M059J (cell line): Measurements from ENCODE around the gene ACVRL1. TPM values are rescaled to one million over a fixed set of nuclear protein-coding genes. Genes with fewer than 3 reads are reported as not detected.

Source experiments
- DNase-seq: peaks from one replicate; pipeline ENCODE4 v3.0.0-alpha.2; 2012; ENCODE audit warnings: low read depth
- total RNA-seq: library from RNA; depleted of rRNA; stranded (reverse); fragments of >200 nt; shearing (Covaris generic); gene quantifications from 2 replicates; pipeline ENCODE4 v1.2.3, GENCODE V29; 2014; rRNA removed

Gene ACVRL1
- total RNA-seq, 1 experiment from 2014 or later = 1.2 TPM

DNA sequence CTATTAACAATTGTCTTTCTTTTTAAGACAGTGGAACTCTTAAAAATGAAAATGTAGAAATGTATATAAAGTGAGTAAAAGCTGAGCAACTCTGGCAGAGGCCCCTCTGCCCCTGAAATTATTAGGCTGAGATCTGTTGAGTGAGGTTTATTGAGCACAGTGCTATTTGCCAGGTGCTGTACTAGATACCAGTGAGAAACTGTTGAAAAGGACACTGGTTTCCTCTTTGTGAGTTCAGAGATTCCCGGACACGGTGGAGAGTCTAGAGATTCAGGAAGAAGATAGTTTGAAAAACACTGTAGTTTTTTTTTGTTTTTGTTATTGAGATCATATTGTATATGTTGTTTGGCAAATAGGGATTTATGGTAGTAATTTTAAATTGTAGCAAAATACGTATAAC lies 55.4 kb downstream of the ACVRL1 start:
- DNase-seq = no peak

DNA sequence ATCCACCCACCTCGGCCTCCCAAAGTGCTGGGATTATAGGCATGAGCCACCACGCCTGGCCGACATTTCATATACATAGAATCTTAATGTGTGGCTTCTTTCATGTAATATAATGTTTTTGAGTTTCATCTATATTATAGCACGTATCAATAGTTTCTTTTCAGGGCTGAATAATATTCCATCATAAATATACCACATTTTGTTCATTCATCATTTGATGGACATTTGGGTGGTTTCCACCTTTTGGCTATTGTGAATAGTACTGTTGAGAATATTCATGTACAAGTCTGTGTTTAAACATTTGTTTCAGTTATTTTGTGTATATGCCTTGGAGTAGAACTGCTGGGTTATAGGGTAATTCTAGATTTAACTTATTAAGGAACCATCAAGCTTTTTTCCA lies 56.2 kb downstream of the ACVRL1 start:
- no peak for DNase-seq

DNA sequence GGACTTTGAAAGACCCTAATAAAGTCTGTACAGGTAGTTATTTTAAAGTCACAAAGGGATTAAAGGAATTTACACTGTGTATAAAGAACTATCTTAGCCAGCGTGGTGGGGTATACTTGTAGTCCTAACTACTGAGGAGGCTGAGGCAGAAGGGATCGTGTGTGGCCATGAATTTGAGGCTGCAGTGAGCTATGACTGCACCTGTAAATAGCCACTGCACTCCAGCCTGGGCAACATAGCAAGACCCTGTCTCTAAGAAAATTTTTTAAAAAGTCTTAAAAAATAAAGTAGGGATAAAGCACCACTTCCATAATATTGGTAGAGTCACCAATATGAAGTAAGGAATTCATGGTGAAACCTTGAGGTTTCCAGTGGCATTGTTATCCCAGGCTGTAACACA lies 62.3 kb downstream of the ACVRL1 start:
- DNase-seq = no peak

DNA sequence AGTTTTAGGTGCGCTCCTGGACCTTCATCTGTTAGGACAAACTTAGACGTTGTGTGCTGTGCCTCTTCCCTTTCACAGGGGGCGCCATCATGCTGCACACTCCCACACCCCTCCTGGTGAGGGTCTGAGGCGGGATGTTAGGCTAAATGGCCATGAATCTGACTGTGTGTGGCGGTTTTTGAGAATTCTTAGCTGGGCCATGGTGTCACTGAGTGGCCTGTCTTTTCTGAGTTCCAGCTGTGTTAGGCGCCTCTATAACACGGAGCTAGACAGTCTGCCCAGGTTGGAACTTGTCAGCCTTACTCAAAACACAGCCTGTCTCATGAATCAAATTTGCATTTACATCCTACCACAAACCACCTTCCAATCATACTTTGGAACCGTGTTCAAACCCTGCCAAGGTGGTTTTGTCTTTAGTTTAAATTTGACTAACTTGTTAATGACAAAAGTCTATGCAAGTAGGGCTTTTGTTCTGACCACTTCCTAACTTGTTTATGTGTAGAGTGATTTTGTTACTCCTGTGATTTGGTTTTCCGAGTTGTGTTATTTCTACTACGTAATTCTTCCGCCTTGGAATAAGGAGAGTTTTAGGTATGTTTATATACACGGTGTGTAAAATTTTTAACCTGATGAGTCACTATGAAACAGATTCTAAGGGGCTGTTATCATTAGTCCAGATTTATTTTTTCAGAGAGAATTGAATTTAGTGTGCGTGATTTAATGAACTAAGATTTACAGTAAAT lies 63.8 kb downstream of the ACVRL1 start:
- DNase-seq = peak; percentile 78

DNA sequence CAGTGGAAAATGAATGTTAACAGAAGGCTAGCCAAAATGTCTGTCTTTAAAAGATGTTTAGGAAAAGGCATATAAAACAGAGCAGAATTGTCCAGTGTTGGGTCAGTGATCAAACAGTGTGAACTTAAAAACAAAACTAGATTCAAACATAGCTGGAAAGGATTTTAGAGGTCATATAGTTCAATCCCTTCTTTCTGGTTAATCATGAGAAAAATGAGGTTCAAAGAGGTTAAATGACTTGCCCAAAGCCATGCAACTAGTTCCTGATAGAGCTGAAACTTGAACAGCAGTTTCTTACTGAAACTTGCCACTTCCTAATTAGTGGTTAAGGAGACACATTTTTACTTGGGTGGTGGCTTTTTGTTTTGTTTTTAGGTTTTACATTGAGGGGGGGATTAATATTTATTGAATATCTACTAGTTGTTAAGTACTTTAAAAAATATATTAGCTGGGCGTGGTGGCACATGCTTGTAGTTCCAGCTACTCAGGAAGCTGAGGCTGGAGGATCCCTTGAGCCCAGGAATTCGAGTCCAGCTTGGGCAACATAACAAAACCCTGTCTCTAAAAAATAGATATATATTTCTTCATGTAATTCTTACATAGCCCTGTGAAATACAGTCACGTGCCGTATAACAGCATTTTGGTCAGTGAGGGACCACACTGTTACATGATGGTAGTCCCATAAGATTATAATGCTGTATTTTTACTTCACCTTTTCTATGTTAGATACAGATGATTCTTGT lies 64.5 kb downstream of the ACVRL1 start:
- no peak for DNase-seq

DNA sequence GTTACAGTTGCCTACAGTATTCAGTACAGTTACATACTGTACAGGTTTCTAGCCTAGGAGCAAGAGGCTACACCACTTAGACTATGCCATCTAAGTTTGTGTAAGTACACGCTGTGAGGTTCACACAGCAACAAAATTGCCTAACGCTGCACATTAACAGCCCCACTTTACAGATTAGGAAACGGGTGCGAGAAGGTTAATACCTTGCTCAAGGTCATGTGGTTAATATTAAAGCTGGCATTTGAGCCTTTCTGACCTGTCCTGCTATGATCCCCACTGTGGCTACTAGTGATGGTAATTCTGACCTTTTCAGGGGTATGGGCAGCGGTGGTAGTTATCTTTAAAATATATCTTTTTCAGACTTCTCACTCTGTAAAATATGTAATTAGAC lies 65.1 kb downstream of the ACVRL1 start:
- no peak for DNase-seq

DNA sequence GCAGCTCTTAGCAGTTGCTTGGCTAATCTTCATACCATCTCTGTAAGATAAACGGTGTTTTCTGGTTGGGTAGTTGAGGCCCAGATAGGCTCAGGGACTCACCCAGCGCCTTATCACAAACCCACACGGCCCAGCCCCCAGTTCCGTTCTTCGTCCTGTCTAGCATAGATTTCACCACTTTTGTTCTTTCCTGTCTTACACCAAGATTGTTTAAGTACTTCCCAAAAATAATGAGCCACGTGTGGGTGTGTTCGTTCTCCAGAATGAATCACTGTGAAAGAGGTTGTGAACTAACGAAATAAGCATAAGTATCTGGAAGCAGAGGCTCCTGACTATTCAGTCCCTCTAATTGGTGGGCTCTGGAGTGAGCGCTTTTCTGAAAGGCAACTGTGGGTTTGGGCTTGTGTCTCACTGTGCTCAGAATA lies 65.6 kb downstream of the ACVRL1 start:
- no peak for DNase-seq

Other genes starting within 250 kb of the ACVRL1 start
- gene FIGNL2, start 58.8 kb upstream of the ACVRL1 start, total RNA-seq = 0.10 TPM in 1 of 2 replicates, not detected in the other
- not detected in 2 replicates for gene ANKRD33, start 19.4 kb upstream of the ACVRL1 start, total RNA-seq
- 2.7 and 3.1 TPM in 2 replicates for gene ACVR1B, start 44.2 kb downstream of the ACVRL1 start, total RNA-seq
- gene TAMALIN, start 99.4 kb downstream of the ACVRL1 start, total RNA-seq = 0.10 and 0.25 TPM in 2 replicates
- 0.84 and 2.5 TPM in 2 replicates for gene NR4A1, start 143.9 kb downstream of the ACVRL1 start, total RNA-seq
- gene ATG101, start 162.5 kb downstream of the ACVRL1 start, total RNA-seq = 52.6 and 62.0 TPM in 2 replicates
- not detected in 2 replicates for gene SMIM41, start 172.2 kb downstream of the ACVRL1 start, total RNA-seq